ENCODE measurements around the gene PTCD2. TPM values are rescaled to one million over a fixed set of nuclear protein-coding genes. Genes with fewer than 3 reads are reported as not detected.

PTCD2 gene
- total and polyA plus RNA-seq, 2 donors (not counting 3 experiments of a cell fraction or from before 2014, with no cell fraction given), result 4.3 to 6.7 TPM

DNA sequence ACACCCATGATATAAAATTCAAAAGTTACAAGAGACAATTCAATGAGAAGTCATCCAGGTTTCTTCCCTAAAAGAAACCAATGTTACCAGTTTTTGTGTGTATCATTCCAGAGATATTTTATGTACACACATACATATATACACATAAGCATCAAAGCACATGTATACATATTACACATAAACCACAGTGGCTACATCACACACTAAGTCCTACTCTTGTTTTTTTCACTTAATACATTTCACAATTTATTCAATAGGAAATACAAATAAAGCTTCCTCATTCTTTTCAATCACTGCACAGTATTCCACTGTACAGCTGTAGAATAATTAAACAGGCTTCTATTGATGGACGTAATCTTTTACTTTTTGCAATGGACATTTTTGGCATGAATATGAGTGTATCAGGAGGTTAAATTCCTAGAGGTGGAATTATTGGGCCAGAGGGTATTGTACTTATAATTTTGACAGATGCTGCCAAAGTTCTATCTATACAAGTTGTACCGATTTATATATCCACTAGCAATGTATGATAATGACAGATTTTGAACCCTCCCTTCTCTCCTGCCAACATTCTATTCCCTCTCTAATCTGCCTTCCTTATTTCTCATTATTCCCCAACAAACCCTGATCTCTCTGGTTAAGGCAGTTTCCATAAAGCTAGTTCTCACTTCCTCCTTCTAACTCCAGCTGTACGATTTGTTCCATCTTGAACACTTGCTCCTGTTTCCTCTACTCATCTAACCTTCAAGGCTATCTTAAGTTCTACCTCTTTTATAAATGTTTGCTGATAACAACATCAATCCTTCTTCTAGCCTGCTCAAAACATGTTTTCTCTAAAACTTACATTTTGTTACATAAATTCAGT lies 35.4 kb upstream of the PTCD2 start:
- H4K20me1 ChIP-seq (replicated peaks; ENCODE audit: control insufficient read depth, extremely low read depth, insufficient read depth, low read length), result no peaks in the 10 kb centered on the region
- DNase-seq (ENCODE audit: low read depth, low spot score) (no peak), FAIRE-seq (no peak)
- intact Hi-C loops (cut with micrococcal nuclease) (no loop called here), dilution Hi-C loops (cut with MboI; ENCODE audit: extremely low pct_ligation_motif_present, low sequenced_read_pairs) (no loop called here)
- no peaks in the 10 kb centered on the region for H3K36me3 ChIP-seq (ENCODE audit: control insufficient read depth in 2 of 2, extremely low read depth in 1 of 2, insufficient read depth in 2 of 2, low read length in 2 of 2)
- H3K27ac ChIP-seq (ENCODE audit: insufficient read depth, low read depth, low read length), result no peak overlapping the region
- H3K4me3 ChIP-seq (replicated peaks in 1 of 3; ENCODE audit: insufficient read depth in 1 of 3, low read depth in 1 of 3, low read length in 3 of 3), result no peak overlapping the region
- TF ChIP-seq POLR2A (IDR thresholded peaks at IDR 0.05; ENCODE audit: low read depth, low read length), result no peak
- TF ChIP-seq POLR2AphosphoS5 (IDR thresholded peaks at IDR 0.05; ENCODE audit: insufficient read depth, low read depth, low read length), result no peak
- no peak for TF ChIP-seq GATA2 (IDR thresholded peaks at IDR 0.05; ENCODE audit: insufficient read depth, insufficient read length, low read depth, low read length)
- TF ChIP-seq, protein P1, sequence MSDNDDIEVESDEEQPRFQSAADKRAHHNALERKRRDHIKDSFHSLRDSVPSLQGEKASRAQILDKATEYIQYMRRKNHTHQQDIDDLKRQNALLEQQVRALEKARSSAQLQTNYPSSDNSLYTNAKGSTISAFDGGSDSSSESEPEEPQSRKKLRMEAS (IDR thresholded peaks at IDR 0.05; ENCODE audit: insufficient read depth, insufficient read length), result no peak
- TF ChIP-seq FOS (IDR thresholded peaks at IDR 0.05; ENCODE audit: borderline replicate concordance, insufficient read depth, low read length), result no peak
- no peak for TF ChIP-seq JUN (IDR thresholded peaks at IDR 0.05; ENCODE audit: borderline replicate concordance, insufficient read depth, insufficient read length, low read depth)
- TF ChIP-seq MYC (IDR thresholded peaks at IDR 0.05; ENCODE audit: low read depth, low read length), result no peak
- TF ChIP-seq, protein P2, sequence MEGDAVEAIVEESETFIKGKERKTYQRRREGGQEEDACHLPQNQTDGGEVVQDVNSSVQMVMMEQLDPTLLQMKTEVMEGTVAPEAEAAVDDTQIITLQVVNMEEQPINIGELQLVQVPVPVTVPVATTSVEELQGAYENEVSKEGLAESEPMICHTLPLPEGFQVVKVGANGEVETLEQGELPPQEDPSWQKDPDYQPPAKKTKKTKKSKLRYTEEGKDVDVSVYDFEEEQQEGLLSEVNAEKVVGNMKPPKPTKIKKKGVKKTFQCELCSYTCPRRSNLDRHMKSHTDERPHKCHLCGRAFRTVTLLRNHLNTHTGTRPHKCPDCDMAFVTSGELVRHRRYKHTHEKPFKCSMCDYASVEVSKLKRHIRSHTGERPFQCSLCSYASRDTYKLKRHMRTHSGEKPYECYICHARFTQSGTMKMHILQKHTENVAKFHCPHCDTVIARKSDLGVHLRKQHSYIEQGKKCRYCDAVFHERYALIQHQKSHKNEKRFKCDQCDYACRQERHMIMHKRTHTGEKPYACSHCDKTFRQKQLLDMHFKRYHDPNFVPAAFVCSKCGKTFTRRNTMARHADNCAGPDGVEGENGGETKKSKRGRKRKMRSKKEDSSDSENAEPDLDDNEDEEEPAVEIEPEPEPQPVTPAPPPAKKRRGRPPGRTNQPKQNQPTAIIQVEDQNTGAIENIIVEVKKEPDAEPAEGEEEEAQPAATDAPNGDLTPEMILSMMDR (IDR thresholded peaks at IDR 0.05; ENCODE audit: extremely low read depth in 1 of 2, insufficient read depth in 1 of 2, low read depth in 1 of 2, low read length in 2 of 2), result no peak
- TF ChIP-seq EZH2 (IDR thresholded peaks at IDR 0.05; ENCODE audit: borderline replicate concordance, low read depth, low read length, severe bottlenecking), result no peak
- no peaks in the 10 kb centered on the region for H3K9me3 ChIP-seq (replicated peaks; ENCODE audit: control insufficient read depth, insufficient read depth, low read length)
- H3K9ac ChIP-seq (replicated peaks; ENCODE audit: extremely low read depth, insufficient read depth, low read length), result no peak overlapping the region
- H3K79me2 ChIP-seq (ENCODE audit: control insufficient read depth, insufficient read depth, low read length), result no peaks in the 10 kb centered on the region
- POLR2A ChIA-PET, result interaction anchor here (0.7 kb wide), 1 partner anchor 68 kb away, joined by 3 read pairs; no protein-coding TSS in a partner anchor
- CTCF ChIA-PET, result interaction anchor here (1.1 to 4.1 kb wide), 3 partner anchors 13 to 501 kb away, joined by 3 to 22 read pairs (median 5); no protein-coding TSS in a partner anchor
- H2AFZ ChIP-seq (ENCODE audit: low read depth, low read length), result no peak overlapping the region
- H3K4me2 ChIP-seq (ENCODE audit: insufficient read depth, low read length), result no peak overlapping the region
- H3K27me3 ChIP-seq (ENCODE audit: control insufficient read depth in 2 of 2, insufficient read depth in 2 of 2, low read length in 2 of 2), result no peaks in the 10 kb centered on the region
- peaks cover 18% of the 10 kb centered on the region for H3K4me1 ChIP-seq (ENCODE audit: control insufficient read depth, extremely low read depth, insufficient read depth, low read length)
- H3K9me1 ChIP-seq (replicated peaks; ENCODE audit: control insufficient read depth, extremely low read depth, insufficient read depth, low read length), result no peaks in the 10 kb centered on the region
- no TSS peak for BruUV-seq (replicated peaks)
